ENCODE results near the gene TLX1.

The TLX1 gene

GRCh38 chr10:101112799-101113594 lies 18.1 kb upstream of the TLX1 start:
- DNase-seq (ENCODE audit: low spot score): no peak

GRCh38 chr10:101113890-101114403 lies 17.2 kb upstream of the TLX1 start:
- no peak for DNase-seq (ENCODE audit: low spot score)

GRCh38 chr10:101114646-101115045 lies 16.5 kb upstream of the TLX1 start:
- DNase-seq (ENCODE audit: low spot score): no peak

GRCh38 chr10:101116754-101117153 lies 14.3 kb upstream of the TLX1 start:
- no peak for DNase-seq (ENCODE audit: low spot score)

GRCh38 chr10:101118031-101118430 lies 13.1 kb upstream of the TLX1 start:
- DNase-seq (ENCODE audit: low spot score): no peak

- DNase-seq (ENCODE audit: low spot score): no peak
Measured at GRCh38 chr10:101120520-101120883, 10.6 kb upstream of the TLX1 start.

GRCh38 chr10:101120884-101121653 lies 10.0 kb upstream of the TLX1 start:
- no peak for DNase-seq (ENCODE audit: low spot score)

DNA sequence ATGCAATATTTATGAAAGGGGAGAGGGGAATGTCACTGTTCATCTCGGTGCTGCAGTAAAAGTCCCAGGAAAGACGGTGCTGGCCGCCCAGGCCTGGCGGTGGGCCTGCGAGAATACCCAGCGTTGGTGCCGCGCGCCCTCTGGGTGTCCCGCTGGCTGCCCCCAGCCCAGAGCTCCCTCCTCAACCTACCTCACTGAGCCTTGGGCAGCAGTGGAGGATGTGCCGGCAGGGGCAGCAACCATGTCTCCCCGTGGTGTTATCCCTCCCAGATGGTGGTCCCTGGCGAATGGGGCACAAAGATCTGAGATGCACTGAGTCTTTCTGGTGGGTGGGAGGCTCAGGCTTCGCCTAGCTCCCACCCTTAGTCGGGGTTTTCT lies 9.5 kb upstream of the TLX1 start:
- DNase-seq (ENCODE audit: low spot score): no peak

DNA sequence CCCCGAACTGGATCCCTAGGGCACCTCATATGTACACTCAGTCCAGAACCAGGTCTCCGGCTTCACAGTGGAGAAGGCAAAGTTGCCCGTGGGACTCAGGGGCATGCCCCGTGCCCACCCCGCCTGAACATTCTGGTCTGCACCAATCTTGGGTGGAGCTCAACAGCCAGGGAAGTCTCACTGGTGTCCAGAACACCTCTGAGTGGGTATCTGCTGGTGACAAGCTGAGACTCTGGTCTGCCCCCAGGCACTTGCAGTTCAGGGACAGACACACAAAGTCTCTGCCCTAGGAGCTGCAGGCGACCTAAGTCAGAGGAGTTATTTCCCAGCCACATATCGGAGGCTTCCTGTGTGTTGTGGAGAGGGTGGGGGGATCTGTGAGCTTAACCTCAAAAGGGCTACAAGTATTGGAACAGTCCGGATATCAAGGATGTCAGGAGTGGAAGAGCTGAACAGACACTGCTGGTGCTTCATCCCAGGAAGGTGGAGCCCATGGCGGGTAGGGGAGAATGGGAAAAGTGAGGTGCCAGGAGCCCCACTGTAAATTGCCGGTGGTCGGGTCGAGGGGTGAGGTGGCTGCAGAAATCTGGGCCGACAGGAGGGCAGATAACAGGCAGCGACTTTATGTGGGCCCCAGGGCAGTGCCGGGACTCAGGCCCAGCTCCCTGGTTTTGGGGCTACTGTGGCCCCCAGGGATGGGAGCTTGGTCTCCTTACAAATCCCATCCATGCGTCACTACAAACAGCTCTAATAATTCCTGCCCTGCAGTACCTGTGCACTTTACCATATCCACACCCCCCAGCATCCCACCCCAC lies 8.6 kb upstream of the TLX1 start:
- DNase-seq (ENCODE audit: low spot score): no peak

DNA sequence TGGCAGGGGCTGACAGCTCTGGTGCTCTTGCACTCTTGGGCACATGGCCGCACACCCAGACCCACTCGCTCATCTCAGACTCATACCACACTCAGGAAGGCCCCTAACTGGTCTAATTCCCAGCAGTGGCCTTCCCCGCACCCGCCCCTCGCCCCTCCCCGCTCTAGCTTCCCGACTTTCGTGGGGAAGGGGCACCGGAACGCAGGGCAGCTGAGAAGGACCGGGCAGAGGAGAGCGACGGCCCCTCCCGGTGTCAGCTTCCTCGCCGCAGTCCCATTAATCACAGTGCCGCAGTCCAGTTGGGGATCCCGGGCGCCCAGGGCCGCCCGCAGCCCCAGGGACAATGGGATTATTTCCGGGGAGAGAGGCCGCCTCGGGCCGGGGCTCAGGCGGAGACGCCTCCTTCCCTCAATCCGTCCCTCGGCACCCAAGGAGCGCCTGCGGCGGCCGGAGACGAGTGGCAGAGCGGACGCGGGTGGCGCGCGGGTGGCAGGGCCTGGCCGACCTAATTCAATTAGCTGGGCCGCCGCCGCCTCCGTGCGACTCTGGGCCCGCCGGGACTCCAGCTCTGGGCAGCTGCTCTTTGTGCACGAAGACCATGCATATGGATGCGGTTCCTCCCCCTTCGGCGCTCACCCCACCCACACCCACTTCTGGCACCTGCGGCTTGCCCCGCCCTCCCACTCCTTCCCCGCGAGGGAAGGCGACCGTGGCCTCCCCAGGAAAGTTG lies 7.8 kb upstream of the TLX1 start:
- DNase-seq (ENCODE audit: low spot score): no peak

GRCh38 chr10:101123815-101124617 lies 7.1 kb upstream of the TLX1 start:
- DNase-seq (ENCODE audit: low spot score): no peak

- DNase-seq (ENCODE audit: low spot score): no peak
Measured at GRCh38 chr10:101124933-101125332, 6.2 kb upstream of the TLX1 start.

- DNase-seq (ENCODE audit: low spot score): no peak
Measured at GRCh38 chr10:101126684-101127628, 4.1 kb upstream of the TLX1 start.

DNA sequence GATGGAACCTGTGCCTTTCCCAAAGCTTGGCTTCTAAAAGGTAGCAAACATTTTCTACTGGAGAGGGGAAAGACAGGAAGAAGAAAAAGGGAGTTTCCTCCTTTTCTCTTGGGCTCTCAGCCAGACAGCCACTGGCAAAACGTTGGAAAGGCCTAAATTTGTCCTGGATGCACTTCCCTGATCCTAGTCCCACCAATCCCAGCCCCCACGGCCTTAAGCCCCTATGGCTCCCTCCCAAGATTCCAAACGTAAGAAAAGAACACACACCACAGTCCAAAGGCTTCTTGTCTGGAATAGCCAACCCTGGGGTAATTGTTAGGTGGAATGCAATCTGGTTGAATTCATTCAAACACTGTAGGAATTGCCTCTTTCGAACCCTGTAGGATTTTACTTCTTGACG lies 959 bp upstream of the TLX1 start:
- DNase-seq (ENCODE audit: low spot score): no peak

DNA sequence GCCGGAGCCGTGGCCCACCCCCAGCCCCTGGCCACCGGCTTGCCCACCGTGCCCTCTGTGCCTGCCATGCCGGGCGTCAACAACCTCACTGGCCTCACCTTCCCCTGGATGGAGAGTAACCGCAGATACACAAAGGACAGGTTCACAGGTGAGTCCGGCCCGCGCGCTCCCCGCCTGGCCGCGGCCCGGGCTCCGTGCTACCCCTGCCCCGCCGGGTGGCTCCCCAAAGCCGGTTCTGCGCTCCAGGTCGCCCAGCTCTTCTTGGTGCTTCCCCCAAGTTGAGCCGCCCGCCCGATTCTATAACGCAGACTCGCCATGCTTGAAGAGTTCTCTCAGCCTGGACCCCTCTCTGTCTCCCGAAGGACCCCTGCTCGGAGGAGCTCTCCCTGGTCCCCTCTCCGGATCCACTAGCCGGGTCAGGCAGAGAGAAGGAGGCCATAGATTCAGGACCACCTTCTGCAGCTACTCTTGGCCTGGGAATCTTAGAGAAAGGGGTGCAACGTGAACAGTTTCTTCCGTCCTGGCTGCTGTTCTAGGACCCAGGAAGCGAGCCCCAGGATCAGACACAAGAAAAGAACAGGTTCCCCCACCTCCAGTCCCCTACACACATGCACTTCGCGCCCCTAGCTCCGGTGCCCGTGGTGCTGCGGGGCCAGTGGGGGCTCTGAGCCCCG lies 999 bp downstream of the TLX1 start:
- no peak for DNase-seq (ENCODE audit: low spot score)

GRCh38 chr10:101132636-101133473 lies 1.8 kb downstream of the TLX1 start:
- DNase-seq (ENCODE audit: low spot score): no peak

DNA sequence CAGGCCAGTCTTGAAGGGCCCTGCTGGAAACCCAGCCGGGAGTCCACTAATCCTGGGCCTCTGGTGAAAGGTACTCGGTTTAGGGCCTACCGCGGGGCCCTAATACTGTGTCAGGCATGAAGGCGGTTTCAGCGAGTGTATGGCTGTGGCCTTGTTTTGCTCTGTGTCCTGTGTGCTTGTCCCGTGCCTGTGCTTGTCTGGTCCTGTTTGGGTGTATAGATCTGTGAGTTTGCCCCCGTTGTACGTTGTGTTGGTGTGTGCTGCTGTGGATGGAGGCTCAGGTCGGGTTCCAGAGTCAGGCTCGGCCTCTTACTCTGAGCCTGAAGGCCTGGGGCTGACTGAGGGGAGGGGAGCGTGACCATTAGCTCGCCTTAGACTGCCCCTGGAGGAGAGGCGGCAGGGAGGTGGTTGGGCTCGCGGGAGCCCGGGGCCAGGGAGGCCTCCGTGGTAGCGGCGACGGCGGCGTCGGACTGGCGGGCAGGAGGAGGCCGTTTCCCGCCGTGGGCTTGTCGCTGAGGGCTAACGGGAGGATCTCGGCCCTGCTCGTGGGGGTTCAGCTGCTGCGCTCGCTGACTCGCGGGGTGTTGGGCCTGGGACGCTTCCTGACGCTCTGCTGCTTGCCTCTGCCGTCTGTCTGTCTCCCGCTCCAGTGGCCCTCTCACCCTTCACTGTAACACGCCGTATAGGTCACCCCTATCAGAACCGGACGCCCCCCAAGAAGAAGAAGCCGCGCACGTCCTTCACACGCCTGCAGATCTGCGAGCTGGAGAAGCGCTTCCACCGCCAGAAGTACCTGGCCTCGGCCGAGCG lies 2.6 kb downstream of the TLX1 start:
- DNase-seq (ENCODE audit: low spot score): no peak

Measured in AG20443 (cell line).